GM12891 (cell line): ENCODE data around the gene BMP5.

ENCODE experiments used
- POLR2A ChIP-seq: IDR thresholded peaks from 2 replicates; pipeline ENCODE4 v1.6.1; 2011; ENCODE audit warnings: low read depth, low read length, control low read depth
- POLR2AphosphoS5 ChIP-seq: IDR thresholded peaks from 2 replicates; pipeline ENCODE4 v1.6.1; 2011; ENCODE audit warnings: low read depth, low read length, control low read depth
- TAF1 ChIP-seq: IDR thresholded peaks from 2 replicates; pipeline ENCODE4 v1.6.1; 2011; ENCODE audit warnings: low read depth, low read length, control low read depth

DNA sequence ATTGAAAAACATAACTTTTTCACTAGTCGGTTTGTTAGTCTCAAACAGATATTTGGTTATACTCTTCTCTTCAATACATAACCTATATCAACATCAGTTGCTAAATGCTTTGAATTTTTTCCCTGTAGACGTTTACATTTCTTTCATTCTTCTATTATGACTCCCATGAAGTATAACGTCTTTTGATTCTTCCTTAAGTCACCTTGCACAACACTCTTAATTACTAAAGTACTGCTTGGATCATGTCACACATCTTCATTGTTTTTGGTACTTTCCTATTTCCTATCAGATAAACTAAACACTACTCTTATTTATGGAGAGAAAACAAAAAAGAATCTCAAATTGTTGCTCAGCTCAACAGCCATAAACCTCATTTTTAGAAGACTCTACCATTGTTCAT lies 23.0 kb upstream of the BMP5 start:
- TF ChIP-seq POLR2AphosphoS5 (no peak), POLR2A (no peak), TAF1 (no peak)
